Nephron (organoid): ENCODE data around the gene SIPA1L3.
A peak's percentile ranks its signal among the peaks of the same experiment; 100 is the strongest.

Source experiments
- H3K27ac Mint-ChIP-seq, 3 experiments: 2 replicates each; pipeline ENCODE4 v1.8.0; 2020; ENCODE audit warnings: mixed read lengths in 3 of 3, mild to moderate bottlenecking in 2 of 3, moderate library complexity in 1 of 3
- H3K27me3 Mint-ChIP-seq: 2 replicates; pipeline ENCODE4 v1.8.0; 2021; ENCODE audit warnings: low read depth, mild to moderate bottlenecking, moderate library complexity, mixed read lengths
- H3K36me3 Mint-ChIP-seq: 2 replicates; pipeline ENCODE4 v1.8.0; 2020; ENCODE audit warnings: low read depth, mixed read lengths
- H3K4me1 Mint-ChIP-seq: 2 replicates; pipeline ENCODE4 v1.8.0; 2020; ENCODE audit warnings: mixed read lengths
- H3K4me3 Mint-ChIP-seq, 3 experiments: 2 replicates each; pipeline ENCODE4 v1.8.0; 2020; ENCODE audit warnings: mild to moderate bottlenecking in 3 of 3, mixed read lengths in 3 of 3, moderate library complexity in 2 of 3
- H3K9me3 Mint-ChIP-seq: 2 replicates; pipeline ENCODE4 v1.8.0; 2020; ENCODE audit warnings: mixed read lengths
- CTCF ChIP-seq, 3 experiments: fragments of 200-600 bp; sonication (generic); IDR thresholded peaks; one replicate each; pipeline ENCODE4 v1.5.0; 2021; ENCODE audit warnings: antibody characterized with exemption in 3 of 3; ENCODE audit not compliant: unreplicated experiment in 3 of 3

SIPA1L3 gene

GRCh38 chr19:38047641-38048040 is 140.6 kb downstream of the SIPA1L3 start:
- Mint-ChIP-seq H3K27ac (no peak overlapping the region), H3K27me3 (no peaks in the 10 kb centered on the region), H3K9me3 (no peaks in the 10 kb centered on the region), H3K4me3 (no peak overlapping the region), H3K36me3 (no peaks in the 10 kb centered on the region), H3K4me1 (peaks cover 11% of the 10 kb centered on the region)
- no peak for TF ChIP-seq CTCF (IDR thresholded peaks at IDR 0.05; ENCODE audit: unreplicated experiment in 3 of 3)

GRCh38 chr19:38049105-38049649 is 142.2 kb downstream of the SIPA1L3 start:
- Mint-ChIP-seq H3K4me1 (peaks cover 11% of the 10 kb centered on the region), H3K36me3 (no peaks in the 10 kb centered on the region), H3K4me3 (no peak overlapping the region), H3K9me3 (no peaks in the 10 kb centered on the region), H3K27ac (no peak overlapping the region), H3K27me3 (no peaks in the 10 kb centered on the region)
- TF ChIP-seq CTCF (IDR thresholded peaks at IDR 0.05; ENCODE audit: unreplicated experiment in 3 of 3) = no peak

- Mint-ChIP-seq H3K9me3 (no peaks in the 10 kb centered on the region), H3K27me3 (no peaks in the 10 kb centered on the region), H3K4me3 (no peak overlapping the region), H3K27ac (peak overlapping the region; percentile 7 to 46 (median 24)), H3K4me1 (peaks cover 32% of the 10 kb centered on the region), H3K36me3 (no peaks in the 10 kb centered on the region)
- no peak for TF ChIP-seq CTCF (IDR thresholded peaks at IDR 0.05; ENCODE audit: unreplicated experiment in 3 of 3)
Observed at GRCh38 chr19:38055010-38055409, 148.0 kb downstream of the SIPA1L3 start.

- no peak overlapping the region for H3K4me3 Mint-ChIP-seq
- TF ChIP-seq CTCF (IDR thresholded peaks at IDR 0.05; ENCODE audit: unreplicated experiment in 3 of 3) = no peak
- H3K9me3 Mint-ChIP-seq = no peaks in the 10 kb centered on the region
- H3K27me3 Mint-ChIP-seq = no peaks in the 10 kb centered on the region
- peak overlapping the region; percentile 24 to 46 (median 39) for H3K27ac Mint-ChIP-seq
- H3K36me3 Mint-ChIP-seq = no peaks in the 10 kb centered on the region
- H3K4me1 Mint-ChIP-seq = peaks cover 33% of the 10 kb centered on the region
Observed at GRCh38 chr19:38055655-38056521, 148.9 kb downstream of the SIPA1L3 start.

GRCh38 chr19:38056646-38057045 is 149.6 kb downstream of the SIPA1L3 start:
- Mint-ChIP-seq H3K4me1 (peaks cover 41% of the 10 kb centered on the region), H3K27me3 (no peaks in the 10 kb centered on the region), H3K27ac (peak overlapping the region in 2 of 3 experiments; percentile 17 to 18), H3K4me3 (no peak overlapping the region), H3K9me3 (no peaks in the 10 kb centered on the region), H3K36me3 (no peaks in the 10 kb centered on the region)
- TF ChIP-seq CTCF (IDR thresholded peaks at IDR 0.05; ENCODE audit: unreplicated experiment in 3 of 3) = no peak
